Caco-2 (cell line): ENCODE results near the gene PHTF1. TPM values are rescaled to one million over a fixed set of nuclear protein-coding genes. Genes with fewer than 3 reads are reported as not detected.

Experiments used
- BruUV-seq: library from RNA; stranded (reverse); fragments of 400-500 nt; replicated peaks from 2 replicates; lab custom pipeline; 2021; lab: Mats Ljungman, UMichigan
- CTCF ChIA-PET: fragments of 300-600 bp; sonication (Branson Sonifier 250); formaldehyde crosslinking; loops from one replicate; lab custom pipeline; 2022; ENCODE audit warnings: antibody characterized with exemption; lab: Charles Lee
- POLR2A ChIA-PET: fragments of 300-600 bp; sonication (Branson Sonifier 250); formaldehyde crosslinking; loops from one replicate; lab custom pipeline; 2022; ENCODE audit warnings: antibody characterized with exemption; lab: Charles Lee
- DNase-seq, 2 experiments: peaks; one replicate each; pipeline versions ENCODE4 v3.0.0 to v3.0.0-alpha.2; 2020 to 2022
- H3K27me3 ChIP-seq: replicated peaks from 2 replicates; pipeline ENCODE4 v1.6.0; 2011; ENCODE audit warnings: low read length; ENCODE audit not compliant: control insufficient read depth, insufficient read depth
- H3K36me3 ChIP-seq: 2 replicates; pipeline ENCODE4 v1.5.1; 2011; ENCODE audit warnings: low read length; ENCODE audit not compliant: control insufficient read depth, insufficient read depth
- H3K4me1 ChIP-seq: fragments of 250-450 bp; sonication (Bioruptor Pico); 2 replicates; pipeline ENCODE4 v1.5.1; 2020; ENCODE audit warnings: mild to moderate bottlenecking
- H3K4me3 ChIP-seq: 2 replicates; pipeline ENCODE4 v1.5.1; 2011; ENCODE audit warnings: low read depth, mild to moderate bottlenecking, control low read depth, low read length
- H3K9me3 ChIP-seq: fragments of 250-450 bp; sonication (Bioruptor Pico); 2 replicates; pipeline ENCODE4 v1.5.1; 2020; ENCODE audit warnings: mild to moderate bottlenecking, moderate library complexity
- H3K27ac Mint-ChIP-seq: one replicate; pipeline ENCODE4 v1.8.0; 2022; ENCODE audit warnings: mixed read lengths; ENCODE audit not compliant: unreplicated experiment
- H3K27me3 Mint-ChIP-seq: one replicate; pipeline ENCODE4 v1.8.0; 2022; ENCODE audit warnings: mixed read lengths; ENCODE audit not compliant: insufficient read depth, unreplicated experiment
- H3K36me3 Mint-ChIP-seq: one replicate; pipeline ENCODE4 v1.8.0; 2022; ENCODE audit warnings: mild to moderate bottlenecking, mixed read lengths; ENCODE audit not compliant: insufficient read depth, unreplicated experiment
- H3K4me1 Mint-ChIP-seq: one replicate; pipeline ENCODE4 v1.8.0; 2022; ENCODE audit warnings: low read depth, mixed read lengths; ENCODE audit not compliant: unreplicated experiment
- H3K4me3 Mint-ChIP-seq: one replicate; pipeline ENCODE4 v1.8.0; 2022; ENCODE audit warnings: mild to moderate bottlenecking, moderate library complexity, mixed read lengths; ENCODE audit not compliant: unreplicated experiment
- H3K9me3 Mint-ChIP-seq: one replicate; pipeline ENCODE4 v1.8.0; 2022; ENCODE audit warnings: mixed read lengths; ENCODE audit not compliant: unreplicated experiment
- intact Hi-C: fragments of 100-400 bp; cut with micrococcal nuclease; formaldehyde crosslinking; loops from one replicate; pipeline ENCODE4 v1.10.0; 2022; ENCODE audit not compliant: unreplicated experiment
- total RNA-seq: library from RNA; stranded (reverse); gene quantifications from 2 replicates; pipeline ENCODE4 v1.2.3, GENCODE V29; 2022
- TF ChIP-seq, protein P1 (sequence below), 2 experiments: fragments of 200-600 bp in 1 of 2; IDR thresholded peaks; 1 replicate in 1 of 2; 2 replicates in 1 of 2; pipeline versions ENCODE4 v1.5.1 to v1.8.0; 2011 to 2022; ENCODE audit warnings: antibody characterized with exemption in 1 of 2, control low read depth in 1 of 2, inconsistent platforms in 1 of 2, low read depth in 1 of 2, low read length in 1 of 2, mild to moderate bottlenecking in 1 of 2, moderate library complexity in 1 of 2; ENCODE audit not compliant: insufficient read depth in 1 of 2, severe bottlenecking in 1 of 2, unreplicated experiment in 1 of 2

The PHTF1 gene
- total RNA-seq, 1 experiment from 2014 or later, result 10.4 TPM

DNA sequence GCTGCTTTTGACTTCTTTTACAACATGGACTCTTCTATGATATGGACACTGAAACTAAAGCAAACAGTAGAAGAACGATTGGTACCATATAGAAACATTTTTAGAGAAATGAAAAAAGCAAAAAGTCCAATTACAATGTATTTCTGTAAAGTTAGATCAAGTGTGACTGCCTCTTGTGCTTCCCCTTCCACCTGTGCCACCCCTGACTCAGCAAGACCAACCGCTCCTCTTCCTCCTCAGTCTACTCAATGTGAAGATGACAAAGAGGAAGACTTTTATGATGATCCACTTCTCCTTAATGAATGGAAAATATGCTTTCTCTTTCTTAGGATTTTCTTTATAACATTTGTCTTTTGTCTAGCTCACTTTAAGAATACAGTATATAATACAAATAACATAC is 66.9 kb downstream of the PHTF1 start:
- Mint-ChIP-seq H3K27me3 (no peaks in the 10 kb centered on the region), H3K27ac (no peak overlapping the region), H3K4me3 (no peak overlapping the region), H3K36me3 (peaks cover 32% of the 10 kb centered on the region), H3K4me1 (no peaks in the 10 kb centered on the region), H3K9me3 (peaks cover 44% of the 10 kb centered on the region)
- H3K9me3 ChIP-seq, result peaks cover 3% of the 10 kb centered on the region; the same call in 1 of the 2 replicates
- BruUV-seq, result no TSS peak
- intact Hi-C loops, result no loop called here
- no peak overlapping the region for H3K4me3 ChIP-seq
- POLR2A ChIA-PET, result no interaction called here
- CTCF ChIA-PET, result no interaction called here
- no peak for DNase-seq
- H3K4me1 ChIP-seq, result no peaks in the 10 kb centered on the region
- TF ChIP-seq, protein P1, sequence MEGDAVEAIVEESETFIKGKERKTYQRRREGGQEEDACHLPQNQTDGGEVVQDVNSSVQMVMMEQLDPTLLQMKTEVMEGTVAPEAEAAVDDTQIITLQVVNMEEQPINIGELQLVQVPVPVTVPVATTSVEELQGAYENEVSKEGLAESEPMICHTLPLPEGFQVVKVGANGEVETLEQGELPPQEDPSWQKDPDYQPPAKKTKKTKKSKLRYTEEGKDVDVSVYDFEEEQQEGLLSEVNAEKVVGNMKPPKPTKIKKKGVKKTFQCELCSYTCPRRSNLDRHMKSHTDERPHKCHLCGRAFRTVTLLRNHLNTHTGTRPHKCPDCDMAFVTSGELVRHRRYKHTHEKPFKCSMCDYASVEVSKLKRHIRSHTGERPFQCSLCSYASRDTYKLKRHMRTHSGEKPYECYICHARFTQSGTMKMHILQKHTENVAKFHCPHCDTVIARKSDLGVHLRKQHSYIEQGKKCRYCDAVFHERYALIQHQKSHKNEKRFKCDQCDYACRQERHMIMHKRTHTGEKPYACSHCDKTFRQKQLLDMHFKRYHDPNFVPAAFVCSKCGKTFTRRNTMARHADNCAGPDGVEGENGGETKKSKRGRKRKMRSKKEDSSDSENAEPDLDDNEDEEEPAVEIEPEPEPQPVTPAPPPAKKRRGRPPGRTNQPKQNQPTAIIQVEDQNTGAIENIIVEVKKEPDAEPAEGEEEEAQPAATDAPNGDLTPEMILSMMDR (IDR thresholded peaks at IDR 0.05; ENCODE audit: insufficient read depth in 1 of 2, low read depth in 1 of 2, low read length in 1 of 2, severe bottlenecking in 1 of 2, unreplicated experiment in 1 of 2), result no peak
- H3K27me3 ChIP-seq, result no peaks in the 10 kb centered on the region
- no peaks in the 10 kb centered on the region for H3K36me3 ChIP-seq

DNA sequence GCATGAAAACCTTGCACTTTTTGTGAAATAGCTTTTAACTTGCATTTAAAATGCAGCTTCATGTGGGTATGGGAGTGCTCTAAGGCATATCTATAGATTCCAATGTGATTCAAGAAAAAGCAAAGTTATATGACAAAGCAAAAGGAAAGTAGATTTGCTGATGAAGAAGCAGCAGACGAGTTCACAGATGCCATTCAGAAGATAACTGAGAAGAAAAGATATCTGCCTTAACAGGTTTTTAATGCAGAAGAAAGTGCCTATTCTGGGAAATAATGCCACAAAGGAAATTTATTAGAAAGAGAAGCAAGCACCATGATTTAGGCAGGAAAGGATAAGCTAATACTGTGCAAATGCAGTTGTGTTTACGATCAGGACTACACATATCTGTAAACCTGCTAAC is 68.1 kb downstream of the PHTF1 start:
- TF ChIP-seq, protein P1 (IDR thresholded peaks at IDR 0.05; ENCODE audit: insufficient read depth in 1 of 2, low read depth in 1 of 2, low read length in 1 of 2, severe bottlenecking in 1 of 2, unreplicated experiment in 1 of 2), result no peak
- peaks cover 44% of the 10 kb centered on the region for H3K9me3 Mint-ChIP-seq

DNA sequence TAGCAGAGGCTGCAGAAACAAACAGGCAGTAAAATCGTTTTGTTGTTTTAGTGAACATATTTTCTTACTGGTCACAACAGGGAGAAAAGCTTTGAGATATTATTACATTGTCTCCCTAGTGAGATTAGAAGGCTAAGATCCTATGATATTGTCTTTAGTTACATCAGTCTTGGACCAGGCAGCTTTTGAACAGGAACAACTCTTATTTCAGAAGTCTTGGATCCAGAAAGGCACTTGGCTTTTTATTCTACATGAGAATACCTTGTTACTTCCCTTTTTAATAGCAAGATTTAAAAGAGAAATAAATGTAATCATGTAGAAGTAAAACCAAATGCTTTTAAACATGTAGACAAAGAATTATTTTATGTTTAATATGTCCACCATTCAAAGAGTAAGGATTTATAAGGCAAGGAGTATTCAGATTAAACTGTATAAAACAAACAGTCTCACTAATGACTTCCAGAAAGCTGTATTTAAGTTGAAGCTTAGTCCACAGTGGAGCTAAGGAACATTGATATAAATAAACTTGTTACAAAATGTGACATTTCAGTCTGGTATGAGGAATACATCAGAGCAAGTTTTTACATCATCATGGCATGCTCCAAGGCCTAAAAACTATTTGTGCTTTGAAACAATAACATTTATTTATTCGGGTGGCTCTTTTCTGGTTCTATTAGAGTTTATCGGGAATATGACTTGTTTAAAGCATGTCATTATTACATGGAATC is 72.2 kb downstream of the PHTF1 start:
- peaks cover 10% of the 10 kb centered on the region for H3K9me3 Mint-ChIP-seq
- CTCF ChIA-PET, result no interaction called here
- H3K9me3 ChIP-seq, result no peaks in the 10 kb centered on the region
- H3K4me3 Mint-ChIP-seq, result no peak overlapping the region
- intact Hi-C loops, result no loop called here
- no peak for DNase-seq
- no peak overlapping the region for H3K27ac Mint-ChIP-seq
- no peaks in the 10 kb centered on the region for H3K27me3 ChIP-seq
- TF ChIP-seq, protein P1 (IDR thresholded peaks at IDR 0.05; ENCODE audit: insufficient read depth in 1 of 2, low read depth in 1 of 2, low read length in 1 of 2, severe bottlenecking in 1 of 2, unreplicated experiment in 1 of 2), result no peak
- no peak overlapping the region for H3K4me3 ChIP-seq
- POLR2A ChIA-PET, result no interaction called here
- no peaks in the 10 kb centered on the region for H3K36me3 ChIP-seq
- H3K36me3 Mint-ChIP-seq, result peaks cover 39% of the 10 kb centered on the region
- no peaks in the 10 kb centered on the region for H3K4me1 ChIP-seq
- no peaks in the 10 kb centered on the region for H3K4me1 Mint-ChIP-seq
- BruUV-seq, result no TSS peak
- H3K27me3 Mint-ChIP-seq, result no peaks in the 10 kb centered on the region

More for the DNA sequence above, 68.1 kb downstream of the PHTF1 start:
- H3K4me1 ChIP-seq, result no peaks in the 10 kb centered on the region
- H3K9me3 ChIP-seq, result peaks cover 3% of the 10 kb centered on the region; the same call in 1 of the 2 replicates
- Mint-ChIP-seq H3K36me3 (peaks cover 37% of the 10 kb centered on the region), H3K4me3 (no peak overlapping the region), H3K4me1 (no peaks in the 10 kb centered on the region), H3K27me3 (no peaks in the 10 kb centered on the region), H3K27ac (no peak overlapping the region)
- DNase-seq, result no peak
- POLR2A ChIA-PET, result no interaction called here
- no peaks in the 10 kb centered on the region for H3K27me3 ChIP-seq
- CTCF ChIA-PET, result no interaction called here
- H3K4me3 ChIP-seq, result no peak overlapping the region
- H3K36me3 ChIP-seq, result no peaks in the 10 kb centered on the region
- intact Hi-C loops, result no loop called here
- no TSS peak for BruUV-seq
